Vagina (tissue), 2 donors: ENCODE results near the gene EXOC6B.

Source experiments
- POLR2AphosphoS5 ChIP-seq, 2 donors: sonication (generic); formaldehyde crosslinking; IDR thresholded peaks; one replicate each; pipeline ENCODE4 v1.9.0; 2017; ENCODE audit warnings: antibody characterized with exemption in 2 of 2, mild to moderate bottlenecking in 2 of 2, low read depth in 1 of 2; ENCODE audit not compliant: insufficient read depth in 1 of 2
- TF ChIP-seq, protein P1 (sequence below), 3 experiments: fragments of 450-650 bp in 2 of 3; fragments of 200-600 bp in 1 of 3; sonication (generic) in 1 of 3; IDR thresholded peaks; one replicate each; pipeline ENCODE4 v1.5.1; 2017 to 2019; ENCODE audit warnings: antibody characterized with exemption in 3 of 3, mild to moderate bottlenecking in 2 of 3, moderate library complexity in 2 of 3

DNA sequence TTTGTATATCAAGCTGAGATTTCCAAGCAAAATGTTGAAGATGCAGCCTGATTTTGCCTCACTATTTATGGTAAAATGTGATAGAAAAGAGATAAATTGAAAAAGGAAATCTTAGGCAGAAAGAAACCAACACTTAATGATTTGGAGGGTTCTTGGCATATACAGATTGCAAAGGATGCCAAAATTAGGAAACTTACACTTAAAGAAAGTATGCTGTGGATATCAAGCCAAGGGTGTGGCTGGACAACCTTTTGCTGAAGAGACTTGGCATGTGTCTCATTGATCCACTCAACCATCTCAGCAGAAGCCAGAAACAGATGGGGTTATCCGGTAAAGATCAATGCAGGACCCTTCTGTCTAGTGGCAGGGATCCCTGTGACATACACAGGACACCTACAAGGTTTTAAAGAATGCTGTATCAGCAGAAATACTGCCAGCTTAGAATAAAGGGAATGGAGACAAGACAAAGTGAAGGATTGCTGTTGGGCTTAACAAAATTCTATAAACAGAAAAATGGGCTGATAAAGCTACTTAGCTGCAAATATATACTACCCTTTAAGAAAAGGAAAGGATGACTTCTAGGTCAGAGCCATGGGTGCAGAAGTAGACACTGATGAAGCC lies 570.9 kb downstream of the EXOC6B start:
- TF ChIP-seq, protein P1, sequence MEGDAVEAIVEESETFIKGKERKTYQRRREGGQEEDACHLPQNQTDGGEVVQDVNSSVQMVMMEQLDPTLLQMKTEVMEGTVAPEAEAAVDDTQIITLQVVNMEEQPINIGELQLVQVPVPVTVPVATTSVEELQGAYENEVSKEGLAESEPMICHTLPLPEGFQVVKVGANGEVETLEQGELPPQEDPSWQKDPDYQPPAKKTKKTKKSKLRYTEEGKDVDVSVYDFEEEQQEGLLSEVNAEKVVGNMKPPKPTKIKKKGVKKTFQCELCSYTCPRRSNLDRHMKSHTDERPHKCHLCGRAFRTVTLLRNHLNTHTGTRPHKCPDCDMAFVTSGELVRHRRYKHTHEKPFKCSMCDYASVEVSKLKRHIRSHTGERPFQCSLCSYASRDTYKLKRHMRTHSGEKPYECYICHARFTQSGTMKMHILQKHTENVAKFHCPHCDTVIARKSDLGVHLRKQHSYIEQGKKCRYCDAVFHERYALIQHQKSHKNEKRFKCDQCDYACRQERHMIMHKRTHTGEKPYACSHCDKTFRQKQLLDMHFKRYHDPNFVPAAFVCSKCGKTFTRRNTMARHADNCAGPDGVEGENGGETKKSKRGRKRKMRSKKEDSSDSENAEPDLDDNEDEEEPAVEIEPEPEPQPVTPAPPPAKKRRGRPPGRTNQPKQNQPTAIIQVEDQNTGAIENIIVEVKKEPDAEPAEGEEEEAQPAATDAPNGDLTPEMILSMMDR (IDR thresholded peaks at IDR 0.05) = no peak
- no peak for TF ChIP-seq POLR2AphosphoS5 (IDR thresholded peaks at IDR 0.05; ENCODE audit: insufficient read depth in 1 of 2, low read depth in 1 of 2)
